Measurements from ENCODE around the gene NDUFS5.
"Not testable (repeated sequence)": the region's sequence is repeated elsewhere in the genome, so short reads cannot be mapped to it uniquely, and the experiment has no call there.

The NDUFS5 gene

GRCh38 chr1:39026051-39026865 is at the start of gene NDUFS5:
Gene NDUFS5 (plus strand): TSS chr1:39026350. CDS start chr1:39028725, 2,375 bp downstream.
- in situ Hi-C loops (cut with MboI; ENCODE audit: low sequenced_read_pairs), result no loop called here

GRCh38 chr1:38977399-38978244 is 48.5 kb upstream of the NDUFS5 start:
- in situ Hi-C loops (cut with MboI; ENCODE audit: low sequenced_read_pairs), result not testable (repeated sequence)

GRCh38 chr1:38978245-38978542 is 48.0 kb upstream of the NDUFS5 start:
- in situ Hi-C loops (cut with MboI; ENCODE audit: low sequenced_read_pairs), result not testable (repeated sequence)

- in situ Hi-C loops (cut with MboI; ENCODE audit: low sequenced_read_pairs), result not testable (repeated sequence)
Measured at GRCh38 chr1:38979380-38979779, 46.8 kb upstream of the NDUFS5 start.

- in situ Hi-C loops (cut with MboI; ENCODE audit: low sequenced_read_pairs), result no loop called here
Measured at GRCh38 chr1:38989979-38990378, 36.2 kb upstream of the NDUFS5 start.

- in situ Hi-C loops (cut with MboI; ENCODE audit: low sequenced_read_pairs), result no loop called here
Measured at GRCh38 chr1:38990386-38990737, 35.8 kb upstream of the NDUFS5 start.

- in situ Hi-C loops (cut with MboI; ENCODE audit: low sequenced_read_pairs), result no loop called here
Measured at GRCh38 chr1:38990738-38991637, 35.2 kb upstream of the NDUFS5 start, which contains the start of gene AKIRIN1. Gene AKIRIN1 (plus strand): TSS chr1:38991276. CDS start chr1:38991381, 105 bp downstream.

- in situ Hi-C loops (cut with MboI; ENCODE audit: low sequenced_read_pairs), result no loop called here
Measured at GRCh38 chr1:38991638-38992411, 34.3 kb upstream of the NDUFS5 start.

- in situ Hi-C loops (cut with MboI; ENCODE audit: low sequenced_read_pairs), result no loop called here
Measured at GRCh38 chr1:38992412-38993111, 33.6 kb upstream of the NDUFS5 start.

GRCh38 chr1:38994196-38994595 is 32.0 kb upstream of the NDUFS5 start:
- in situ Hi-C loops (cut with MboI; ENCODE audit: low sequenced_read_pairs), result no loop called here

GRCh38 chr1:38997034-38997900 is 28.9 kb upstream of the NDUFS5 start:
- in situ Hi-C loops (cut with MboI; ENCODE audit: low sequenced_read_pairs), result no loop called here

GRCh38 chr1:38997901-38998190 is 28.3 kb upstream of the NDUFS5 start:
- in situ Hi-C loops (cut with MboI; ENCODE audit: low sequenced_read_pairs), result no loop called here

- in situ Hi-C loops (cut with MboI; ENCODE audit: low sequenced_read_pairs), result no loop called here
Measured at GRCh38 chr1:39001516-39002421, 24.4 kb upstream of the NDUFS5 start.

GRCh38 chr1:39003281-39003680 is 22.9 kb upstream of the NDUFS5 start:
- in situ Hi-C loops (cut with MboI; ENCODE audit: low sequenced_read_pairs), result no loop called here

GRCh38 chr1:39003794-39004193 is 22.4 kb upstream of the NDUFS5 start:
- in situ Hi-C loops (cut with MboI; ENCODE audit: low sequenced_read_pairs), result no loop called here

GRCh38 chr1:39006287-39006686 is 19.9 kb upstream of the NDUFS5 start:
- in situ Hi-C loops (cut with MboI; ENCODE audit: low sequenced_read_pairs), result no loop called here

- in situ Hi-C loops (cut with MboI; ENCODE audit: low sequenced_read_pairs), result no loop called here
Measured at GRCh38 chr1:39006726-39007645, 19.2 kb upstream of the NDUFS5 start.
